Daoy (cell line): ENCODE measurements around the gene DRC3. TPM values are rescaled to one million over a fixed set of nuclear protein-coding genes. Genes with fewer than 3 reads are reported as not detected.
"Not testable (repeated sequence)": the region's sequence is repeated elsewhere in the genome, so short reads cannot be mapped to it uniquely, and the experiment has no call there.

Experiments used
- DNase-seq: peaks from one replicate; pipeline ENCODE4 v3.0.0-alpha.2; 2015; ENCODE audit warnings: low read depth
- total RNA-seq: library from RNA; depleted of rRNA; stranded (reverse); fragments of >200 nt; shearing (Covaris generic); gene quantifications from 2 replicates; pipeline ENCODE4 v1.2.3, GENCODE V29; 2014

The DRC3 gene
- total RNA-seq, 1 experiment from 2014 or later = 1.1 TPM

- no peak for DNase-seq
These were observed 20.7 kb downstream of the DRC3 start for GRCh38 chr17:17993366-17993765.

GRCh38 chr17:17993852-17994251 lies 21.2 kb downstream of the DRC3 start:
- DNase-seq = no peak

- peak; percentile 40 for DNase-seq
These were observed 21.8 kb downstream of the DRC3 start for GRCh38 chr17:17994271-17995069.

GRCh38 chr17:17995887-17996286 lies 23.2 kb downstream of the DRC3 start:
- DNase-seq = not testable (repeated sequence)

GRCh38 chr17:17998934-17999333 lies 26.3 kb downstream of the DRC3 start:
- no peak for DNase-seq

GRCh38 chr17:17999364-18000029 lies 26.8 kb downstream of the DRC3 start:
- no peak for DNase-seq

- no peak for DNase-seq
These were observed 27.4 kb downstream of the DRC3 start for GRCh38 chr17:18000030-18000408.

- no peak for DNase-seq
These were observed 29.5 kb downstream of the DRC3 start for GRCh38 chr17:18002171-18002570.

GRCh38 chr17:18004345-18004744 lies 31.7 kb downstream of the DRC3 start:
- no peak for DNase-seq

GRCh38 chr17:18004884-18005305 lies 32.2 kb downstream of the DRC3 start:
- no peak for DNase-seq

GRCh38 chr17:18005496-18005895 lies 32.8 kb downstream of the DRC3 start:
- no peak for DNase-seq

GRCh38 chr17:18006495-18007239 lies 34.0 kb downstream of the DRC3 start:
- DNase-seq = no peak

GRCh38 chr17:18008496-18009268 lies 36.0 kb downstream of the DRC3 start:
- DNase-seq = no peak

GRCh38 chr17:18009609-18010420 lies 37.2 kb downstream of the DRC3 start:
- no peak for DNase-seq

- no peak for DNase-seq
These were observed 38.6 kb downstream of the DRC3 start for GRCh38 chr17:18011286-18011685.

- DNase-seq = no peak
These were observed 41.3 kb downstream of the DRC3 start for GRCh38 chr17:18014006-18014405.

- no peak for DNase-seq
These were observed 42.9 kb downstream of the DRC3 start for GRCh38 chr17:18015593-18015992.

GRCh38 chr17:18016426-18016825 lies 43.8 kb downstream of the DRC3 start:
- no peak for DNase-seq

- DNase-seq = peak; percentile 63
These were observed 45.3 kb downstream of the DRC3 start for GRCh38 chr17:18017958-18018357.

GRCh38 chr17:18018411-18018921 lies 45.8 kb downstream of the DRC3 start:
- no peak for DNase-seq

- DNase-seq = no peak
These were observed 47.1 kb downstream of the DRC3 start for GRCh38 chr17:18019838-18020154.
